HepG2 (cell line): ENCODE measurements around the gene MBLAC1. TPM values are rescaled to one million over a fixed set of nuclear protein-coding genes. Genes with fewer than 3 reads are reported as not detected.

Source experiments
- NFIB ChIP-seq: sonication (generic); formaldehyde crosslinking; IDR thresholded peaks from 2 replicates; pipeline ENCODE4 v1.9.0; 2021; ENCODE audit warnings: missing genetic modification reagents, mild to moderate bottlenecking, borderline replicate concordance
- NFIC ChIP-seq: IDR thresholded peaks from 2 replicates; pipeline ENCODE4 v1.6.1; 2012; ENCODE audit warnings: mild to moderate bottlenecking, low read length, inconsistent platforms
- PAF1 ChIP-seq: IDR thresholded peaks from 2 replicates; pipeline ENCODE4 v1.6.1; 2016; ENCODE audit warnings: missing genetic modification reagents, missing compliant biosample characterization
- PHB2 ChIP-seq: fragments of 450-650 bp; IDR thresholded peaks from 2 replicates; pipeline ENCODE4 v1.6.1; 2018; ENCODE audit not compliant: partially characterized antibody
- POLR2AphosphoS2 ChIP-seq: IDR thresholded peaks from 2 replicates; pipeline ENCODE4 v1.6.1; 2011; ENCODE audit warnings: low read depth, low read length, improper control_type of control experiment
- SMARCC2 ChIP-seq: fragments of 450-650 bp; IDR thresholded peaks from 2 replicates; pipeline ENCODE4 v1.6.1; 2017; ENCODE audit warnings: antibody characterized with exemption, mild to moderate bottlenecking
- U2AF2 ChIP-seq: fragments of 200-400 bp; formaldehyde crosslinking; IDR thresholded peaks from 2 replicates; pipeline ENCODE4 v1.6.1; 2017; ENCODE audit warnings: low read depth, mild to moderate bottlenecking, low read length
- YY1 ChIP-seq: IDR thresholded peaks from 2 replicates; pipeline ENCODE4 v1.6.1; 2011; ENCODE audit warnings: low read length, low read depth, moderate library complexity, mild to moderate bottlenecking; ENCODE audit not compliant: insufficient read depth, insufficient replicate concordance
- ZNF660 ChIP-seq: sonication (generic); formaldehyde crosslinking; IDR thresholded peaks from 2 replicates; pipeline ENCODE4 v1.5.1; 2020; ENCODE audit warnings: mild to moderate bottlenecking, low read depth, missing genetic modification reagents, borderline replicate concordance
- ZNF850 ChIP-seq: sonication (generic); formaldehyde crosslinking; conservative IDR thresholded peaks from 2 replicates; pipeline ENCODE4 v1.9.0; 2021; ENCODE audit warnings: mild to moderate bottlenecking, missing genetic modification reagents
- polyA plus RNA-seq, 8 experiments: library from polyadenylated mRNA; depleted of rRNA in 3 of 8; stranded (reverse) in 7 of 8; unstranded in 1 of 8; fragments of >200 nt; fragmentation: Illumina TruSeq in 4 of 8; extraction: Trizol in 4 of 8; gene quantifications; 2 replicates each; pipeline versions ENCODE4 v1.2.1 to v1.2.3, GENCODE V29; 2011 to 2016; ENCODE audit warnings: low read depth in 4 of 8, missing spikeins in 1 of 8, mixed read lengths in 1 of 8; ENCODE audit not compliant: insufficient read depth in 1 of 8
- total RNA-seq, 5 experiments: library from RNA; depleted of rRNA; stranded (reverse); fragments of >200 nt; fragmentation: Illumina TruSeq; extraction: Trizol; gene quantifications; 2 replicates each; pipeline ENCODE4 v1.2.3, GENCODE V29; 2016; ENCODE audit warnings: low read depth in 1 of 5
- TF ChIP-seq, protein P1 (sequence below): sonication (generic); formaldehyde crosslinking; IDR thresholded peaks from 2 replicates; pipeline ENCODE4 v1.4.0; 2020; ENCODE audit warnings: missing genetic modification reagents
- TF ChIP-seq, protein P2 (sequence below): sonication (generic); formaldehyde crosslinking; IDR thresholded peaks from 2 replicates; pipeline ENCODE4 v1.4.0; 2020; ENCODE audit warnings: missing genetic modification reagents, borderline replicate concordance
- TF ChIP-seq, protein P3 (sequence below): sonication (generic); formaldehyde crosslinking; IDR thresholded peaks from 2 replicates; pipeline ENCODE4 v1.4.0; 2020; ENCODE audit warnings: mild to moderate bottlenecking, missing genetic modification reagents
- TF ChIP-seq, protein P4 (sequence below): sonication (generic); formaldehyde crosslinking; IDR thresholded peaks from 2 replicates; pipeline ENCODE4 v1.5.1; 2020; ENCODE audit warnings: missing genetic modification reagents, mild to moderate bottlenecking, borderline replicate concordance

Gene MBLAC1
- total and polyA plus RNA-seq, 2 of the 13 experiments (the other 11 are each of a cell fraction or from before 2014, with no cell fraction given): 0.79 to 2.1 TPM

DNA sequence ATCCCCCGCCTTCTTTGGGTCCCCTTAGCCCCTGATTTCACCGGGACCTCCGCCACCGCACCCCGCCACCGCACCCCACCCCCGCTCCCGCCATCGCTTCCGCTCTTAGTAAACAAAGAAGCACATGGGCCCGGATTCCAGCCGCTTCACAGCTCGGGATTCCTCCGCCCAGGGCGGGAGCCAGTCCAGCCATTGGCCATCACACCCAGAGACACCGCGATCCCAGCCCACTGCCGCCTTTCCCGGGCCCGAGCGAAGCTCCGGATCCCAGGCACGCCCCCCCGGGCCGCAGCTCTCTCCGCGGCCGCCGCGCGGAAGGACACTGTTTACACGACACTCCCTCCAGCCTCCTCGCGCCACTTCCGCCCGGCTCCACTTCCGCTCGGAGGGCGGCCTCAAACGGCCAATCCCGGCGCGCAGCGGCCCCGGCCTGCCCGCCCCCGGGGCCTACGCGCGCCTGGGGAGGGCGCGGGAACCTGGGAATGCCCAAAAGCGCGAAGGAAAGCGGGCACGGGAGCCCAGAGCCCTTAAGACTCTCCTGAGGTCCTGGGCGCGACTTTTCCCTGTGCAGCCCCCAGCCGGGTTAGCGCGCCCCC, 26.2 kb upstream of the MBLAC1 start (continued):
- TF ChIP-seq, protein P1, sequence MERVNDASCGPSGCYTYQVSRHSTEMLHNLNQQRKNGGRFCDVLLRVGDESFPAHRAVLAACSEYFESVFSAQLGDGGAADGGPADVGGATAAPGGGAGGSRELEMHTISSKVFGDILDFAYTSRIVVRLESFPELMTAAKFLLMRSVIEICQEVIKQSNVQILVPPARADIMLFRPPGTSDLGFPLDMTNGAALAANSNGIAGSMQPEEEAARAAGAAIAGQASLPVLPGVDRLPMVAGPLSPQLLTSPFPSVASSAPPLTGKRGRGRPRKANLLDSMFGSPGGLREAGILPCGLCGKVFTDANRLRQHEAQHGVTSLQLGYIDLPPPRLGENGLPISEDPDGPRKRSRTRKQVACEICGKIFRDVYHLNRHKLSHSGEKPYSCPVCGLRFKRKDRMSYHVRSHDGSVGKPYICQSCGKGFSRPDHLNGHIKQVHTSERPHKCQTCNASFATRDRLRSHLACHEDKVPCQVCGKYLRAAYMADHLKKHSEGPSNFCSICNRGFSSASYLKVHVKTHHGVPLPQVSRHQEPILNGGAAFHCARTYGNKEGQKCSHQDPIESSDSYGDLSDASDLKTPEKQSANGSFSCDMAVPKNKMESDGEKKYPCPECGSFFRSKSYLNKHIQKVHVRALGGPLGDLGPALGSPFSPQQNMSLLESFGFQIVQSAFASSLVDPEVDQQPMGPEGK (CRISPR knock-in tag): peak; percentile 88
- TF ChIP-seq YY1 (peak; percentile 78), POLR2AphosphoS2 (no peak), PHB2 (no peak), NFIB (CRISPR knock-in tag) (no peak), NFIC (0 out of 2 replicates have a peak, but pooled peaks have one; percentile 34), SMARCC2 (no peak), U2AF2 (0 out of 2 replicates have a peak, but pooled peaks have one; percentile 65), ZNF850 (CRISPR knock-in tag) (peak; percentile 63; the same call in 1 of the 2 replicates), ZNF660 (no peak), PAF1 (CRISPR knock-in tag) (no peak)
- TF ChIP-seq, protein P2, sequence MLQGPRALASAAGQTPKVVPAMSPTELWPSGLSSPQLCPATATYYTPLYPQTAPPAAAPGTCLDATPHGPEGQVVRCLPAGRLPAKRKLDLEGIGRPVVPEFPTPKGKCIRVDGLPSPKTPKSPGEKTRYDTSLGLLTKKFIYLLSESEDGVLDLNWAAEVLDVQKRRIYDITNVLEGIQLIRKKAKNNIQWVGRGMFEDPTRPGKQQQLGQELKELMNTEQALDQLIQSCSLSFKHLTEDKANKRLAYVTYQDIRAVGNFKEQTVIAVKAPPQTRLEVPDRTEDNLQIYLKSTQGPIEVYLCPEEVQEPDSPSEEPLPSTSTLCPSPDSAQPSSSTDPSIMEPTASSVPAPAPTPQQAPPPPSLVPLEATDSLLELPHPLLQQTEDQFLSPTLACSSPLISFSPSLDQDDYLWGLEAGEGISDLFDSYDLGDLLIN (CRISPR knock-in tag): no peak
- TF ChIP-seq, protein P3, sequence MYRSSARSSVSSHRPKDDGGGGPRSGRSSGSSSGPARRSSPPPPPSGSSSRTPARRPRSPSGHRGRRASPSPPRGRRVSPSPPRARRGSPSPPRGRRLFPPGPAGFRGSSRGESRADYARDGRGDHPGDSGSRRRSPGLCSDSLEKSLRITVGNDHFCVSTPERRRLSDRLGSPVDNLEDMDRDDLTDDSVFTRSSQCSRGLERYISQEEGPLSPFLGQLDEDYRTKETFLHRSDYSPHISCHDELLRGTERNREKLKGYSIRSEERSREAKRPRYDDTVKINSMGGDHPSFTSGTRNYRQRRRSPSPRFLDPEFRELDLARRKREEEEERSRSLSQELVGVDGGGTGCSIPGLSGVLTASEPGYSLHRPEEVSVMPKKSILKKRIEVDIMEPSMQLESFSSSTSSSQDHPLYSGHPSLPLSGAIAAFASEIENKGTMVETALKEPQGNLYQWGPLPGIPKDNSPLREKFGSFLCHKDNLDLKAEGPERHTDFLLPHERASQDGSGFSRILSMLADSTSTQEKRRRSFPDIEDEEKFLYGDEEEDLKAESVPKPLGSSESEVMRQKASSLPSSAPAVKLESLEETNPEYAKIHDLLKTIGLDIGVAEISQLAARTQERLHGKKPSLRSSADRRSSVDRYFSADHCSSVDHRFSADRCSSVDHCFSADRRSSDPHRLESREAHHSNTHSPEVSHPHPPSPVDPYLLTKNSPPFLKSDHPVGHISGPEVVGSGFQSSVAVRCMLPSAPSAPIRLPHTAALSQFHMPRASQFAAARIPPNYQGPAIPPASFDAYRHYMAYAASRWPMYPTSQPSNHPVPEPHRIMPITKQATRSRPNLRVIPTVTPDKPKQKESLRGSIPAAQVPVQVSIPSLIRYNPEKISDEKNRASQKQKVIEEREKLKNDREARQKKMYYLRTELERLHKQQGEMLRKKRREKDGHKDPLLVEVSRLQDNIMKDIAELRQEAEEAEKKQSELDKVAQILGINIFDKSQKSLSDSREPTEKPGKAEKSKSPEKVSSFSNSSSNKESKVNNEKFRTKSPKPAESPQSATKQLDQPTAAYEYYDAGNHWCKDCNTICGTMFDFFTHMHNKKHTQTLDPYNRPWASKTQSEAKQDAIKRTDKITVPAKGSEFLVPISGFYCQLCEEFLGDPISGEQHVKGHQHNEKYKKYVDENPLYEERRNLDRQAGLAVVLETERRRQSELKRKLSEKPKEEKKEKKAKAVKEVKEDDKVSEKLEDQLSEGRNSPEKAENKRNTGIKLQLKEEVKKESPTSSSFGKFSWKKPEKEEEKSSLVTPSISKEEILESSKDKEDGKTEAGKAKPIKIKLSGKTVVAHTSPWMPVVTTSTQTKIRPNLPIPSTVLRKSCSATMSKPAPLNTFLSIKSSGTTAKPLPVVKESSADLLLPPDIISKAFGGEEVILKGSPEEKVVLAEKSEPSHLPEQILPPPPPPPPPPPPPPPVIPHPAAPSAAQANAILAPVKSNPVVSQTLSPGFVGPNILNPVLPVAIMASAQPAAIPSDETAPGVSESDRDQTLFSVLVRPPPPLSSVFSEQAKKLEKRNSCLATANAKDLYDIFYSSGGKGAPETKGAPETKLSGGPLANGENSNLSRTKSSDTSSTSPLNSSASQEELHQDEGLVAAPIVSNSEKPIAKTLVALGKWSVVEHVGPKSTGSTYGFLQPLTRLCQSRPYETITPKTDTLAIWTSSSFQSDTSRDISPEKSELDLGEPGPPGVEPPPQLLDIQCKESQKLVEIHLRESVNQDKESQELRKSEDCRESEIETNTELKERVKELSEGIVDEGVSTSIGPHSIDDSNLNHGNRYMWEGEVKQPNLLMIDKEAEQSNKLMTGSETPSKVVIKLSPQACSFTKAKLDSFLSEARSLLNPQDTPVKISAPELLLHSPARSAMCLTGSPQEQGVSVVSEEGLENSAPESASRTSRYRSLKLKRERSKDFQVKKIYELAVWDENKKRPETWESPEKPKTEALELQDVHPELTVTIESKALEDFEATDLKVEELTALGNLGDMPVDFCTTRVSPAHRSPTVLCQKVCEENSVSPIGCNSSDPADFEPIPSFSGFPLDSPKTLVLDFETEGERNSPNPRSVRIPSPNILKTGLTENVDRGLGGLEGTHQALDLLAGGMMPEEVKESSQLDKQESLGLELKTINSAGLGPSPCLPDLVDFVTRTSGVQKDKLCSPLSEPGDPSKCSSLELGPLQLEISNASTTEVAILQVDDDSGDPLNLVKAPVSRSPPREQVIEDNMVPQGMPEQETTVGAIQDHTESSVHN: no peak
- TF ChIP-seq, protein P4, sequence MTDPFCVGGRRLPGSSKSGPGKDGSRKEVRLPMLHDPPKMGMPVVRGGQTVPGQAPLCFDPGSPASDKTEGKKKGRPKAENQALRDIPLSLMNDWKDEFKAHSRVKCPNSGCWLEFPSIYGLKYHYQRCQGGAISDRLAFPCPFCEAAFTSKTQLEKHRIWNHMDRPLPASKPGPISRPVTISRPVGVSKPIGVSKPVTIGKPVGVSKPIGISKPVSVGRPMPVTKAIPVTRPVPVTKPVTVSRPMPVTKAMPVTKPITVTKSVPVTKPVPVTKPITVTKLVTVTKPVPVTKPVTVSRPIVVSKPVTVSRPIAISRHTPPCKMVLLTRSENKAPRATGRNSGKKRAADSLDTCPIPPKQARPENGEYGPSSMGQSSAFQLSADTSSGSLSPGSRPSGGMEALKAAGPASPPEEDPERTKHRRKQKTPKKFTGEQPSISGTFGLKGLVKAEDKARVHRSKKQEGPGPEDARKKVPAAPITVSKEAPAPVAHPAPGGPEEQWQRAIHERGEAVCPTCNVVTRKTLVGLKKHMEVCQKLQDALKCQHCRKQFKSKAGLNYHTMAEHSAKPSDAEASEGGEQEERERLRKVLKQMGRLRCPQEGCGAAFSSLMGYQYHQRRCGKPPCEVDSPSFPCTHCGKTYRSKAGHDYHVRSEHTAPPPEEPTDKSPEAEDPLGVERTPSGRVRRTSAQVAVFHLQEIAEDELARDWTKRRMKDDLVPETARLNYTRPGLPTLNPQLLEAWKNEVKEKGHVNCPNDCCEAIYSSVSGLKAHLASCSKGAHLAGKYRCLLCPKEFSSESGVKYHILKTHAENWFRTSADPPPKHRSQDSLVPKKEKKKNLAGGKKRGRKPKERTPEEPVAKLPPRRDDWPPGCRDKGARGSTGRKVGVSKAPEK (CRISPR knock-in tag): no peak
